GM21786 (cell line): Measurements from ENCODE around the gene FUT1.
"Not testable (repeated sequence)": the region's sequence is repeated elsewhere in the genome, so short reads cannot be mapped to it uniquely, and the experiment has no call there.

Experiments used
- ATAC-seq: cut with Tn5 transposase; IDR thresholded peaks from one replicate; pipeline ENCODE4 v1.9.1; 2021; ENCODE audit not compliant: unreplicated experiment

The FUT1 gene

DNA sequence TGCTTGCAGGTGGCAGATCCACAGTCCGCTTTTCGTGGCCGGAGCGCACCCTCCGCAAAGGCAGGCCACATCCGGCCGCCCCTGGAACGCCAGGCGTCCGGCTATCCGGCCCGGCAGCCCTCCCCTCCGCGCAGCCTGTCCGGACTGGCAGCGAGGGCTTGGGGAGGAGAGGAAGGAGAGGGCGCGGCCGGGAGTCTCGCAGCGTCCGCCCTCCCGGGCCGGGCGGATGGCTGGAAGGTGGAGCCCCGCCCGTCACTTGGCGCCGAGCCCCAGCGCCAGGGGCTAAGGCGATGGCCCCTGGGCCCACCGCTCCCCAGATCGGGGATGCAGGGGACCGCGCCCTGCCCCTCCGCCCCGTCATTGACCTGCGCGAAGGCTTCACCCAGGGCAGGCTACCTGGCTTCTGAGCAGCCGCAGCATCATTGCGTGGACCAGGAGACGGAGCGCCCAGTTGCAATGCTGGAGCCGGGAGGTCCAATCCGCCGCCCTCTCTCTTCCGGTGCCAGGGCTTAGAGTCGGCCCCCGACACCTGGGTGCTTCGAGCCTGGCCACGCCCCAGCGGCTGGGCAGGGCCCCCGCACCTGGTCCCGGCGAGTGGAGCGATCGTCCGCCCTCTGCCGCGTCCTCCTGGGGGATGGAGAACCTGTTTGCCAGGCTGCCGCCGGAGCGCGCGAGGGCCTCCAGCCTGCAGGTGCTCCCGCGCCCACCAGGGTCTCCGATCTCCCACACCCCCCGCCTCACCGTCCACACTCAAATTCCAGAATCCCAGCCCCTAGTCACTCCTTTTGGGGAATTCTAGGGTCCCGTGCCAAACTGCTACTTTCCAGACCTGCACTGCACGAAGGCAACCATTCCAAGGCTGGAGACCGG is at the start of gene FUT1:
Gene FUT1 (minus strand): TSS at position 146 of the 870 bp plus-strand sequence. CDS start 1,360 bp downstream, outside the sequence.
- ATAC-seq: no peak

DNA sequence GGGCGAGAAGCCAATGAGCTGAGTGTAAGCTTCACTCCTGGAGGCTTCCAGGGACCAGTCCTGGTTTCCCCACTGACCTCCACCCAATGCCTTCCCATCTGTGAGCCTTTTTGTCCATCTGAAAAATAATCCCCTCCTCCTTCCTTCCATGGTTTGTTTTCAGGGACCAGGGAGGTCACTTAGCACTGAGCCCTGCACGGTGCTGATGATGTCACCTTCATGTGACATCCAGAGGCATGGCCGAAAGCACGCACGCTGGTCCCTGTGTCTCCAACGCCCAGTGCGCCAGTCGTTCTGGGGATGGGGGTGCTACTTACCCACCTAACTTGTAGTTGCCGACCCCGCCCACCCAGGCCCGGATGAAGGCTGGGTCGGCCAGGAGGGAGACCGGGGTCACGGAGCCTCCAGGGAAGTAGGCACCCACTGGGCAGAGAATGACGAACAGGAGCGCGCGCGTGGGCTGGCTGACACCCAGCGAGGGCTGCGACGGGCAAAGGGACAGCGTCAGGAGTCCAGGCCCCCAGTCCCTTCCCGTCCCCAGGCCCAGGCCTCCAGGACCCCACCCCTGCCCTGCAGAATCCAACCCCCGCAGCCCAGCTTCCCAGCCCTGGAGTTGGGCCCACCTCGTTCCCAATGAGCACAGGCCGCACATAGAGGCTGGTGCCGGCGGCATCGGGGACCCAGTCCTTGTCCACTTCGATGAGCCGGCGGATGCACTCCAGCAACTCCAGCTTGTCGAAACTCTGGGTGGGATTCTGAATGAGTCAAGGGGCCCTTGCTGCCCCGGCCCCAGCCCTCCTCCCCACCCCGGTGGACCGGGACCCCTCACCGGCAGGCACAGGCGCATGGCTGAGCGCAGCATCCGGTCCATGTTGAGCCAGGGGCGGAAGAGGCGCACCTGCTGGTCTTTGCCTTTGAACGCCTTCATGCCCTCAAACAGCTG is 47.2 kb upstream of the FUT1 start:
- ATAC-seq: no peak

GRCh38 chr19:48798937-48799336 is 46.5 kb upstream of the FUT1 start:
- ATAC-seq: no peak

DNA sequence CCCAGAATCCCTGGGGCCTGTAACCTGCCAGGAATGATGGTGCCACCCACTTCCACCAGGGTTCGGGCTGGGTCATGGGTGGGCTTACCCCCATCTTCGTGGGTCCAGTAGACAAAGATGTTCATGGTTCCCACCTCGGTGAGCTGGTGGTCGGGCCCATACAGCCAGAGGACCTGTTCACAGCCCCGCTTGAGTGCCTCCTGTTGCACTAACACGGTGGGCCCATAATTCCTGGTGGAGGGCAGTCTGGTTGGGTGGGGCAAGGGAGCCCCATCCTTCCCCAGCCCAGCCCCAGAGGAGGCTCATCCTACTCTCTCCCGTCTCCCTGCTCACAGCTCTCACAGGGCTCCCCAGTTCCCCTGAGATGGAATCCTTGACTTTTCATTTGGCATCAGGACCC is 44.7 kb upstream of the FUT1 start:
- ATAC-seq: no peak

DNA sequence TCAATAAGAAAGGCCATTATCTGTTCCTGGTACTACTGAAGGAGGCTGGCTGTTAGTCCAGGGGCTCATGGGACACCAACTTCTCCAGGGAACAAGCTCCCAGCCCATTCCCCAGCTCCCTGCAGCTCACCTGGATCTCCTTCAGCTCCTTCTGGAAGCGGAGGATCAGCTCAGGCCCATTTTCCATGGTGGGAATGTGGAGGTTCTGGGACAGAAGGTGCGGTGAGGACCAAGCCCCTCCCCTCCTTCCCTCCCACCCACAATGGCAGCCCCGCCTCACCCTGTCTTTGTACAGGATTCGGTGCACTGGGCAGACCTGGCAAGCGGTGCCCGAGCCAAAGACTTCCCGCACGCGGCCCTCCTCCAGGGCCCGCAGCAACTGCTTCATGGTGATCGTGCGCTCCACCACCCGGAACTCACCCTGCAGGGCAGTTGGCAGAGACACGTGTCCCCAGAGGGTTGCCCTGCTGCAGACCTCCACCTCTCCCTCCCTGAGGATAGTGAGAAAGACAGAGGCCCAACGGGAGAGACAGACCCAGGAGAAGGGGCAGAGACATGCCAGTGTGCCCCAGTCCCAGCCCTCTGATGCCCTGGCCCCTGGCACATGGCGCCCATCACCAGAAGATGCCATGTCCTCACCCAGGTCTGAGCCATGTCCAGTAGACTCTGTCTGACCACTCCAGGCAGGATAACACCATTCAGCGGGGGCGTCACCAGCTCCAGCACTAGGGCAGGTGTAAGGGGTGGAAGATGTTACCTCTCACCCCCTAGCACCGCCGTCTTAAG is 44.0 kb upstream of the FUT1 start:
- ATAC-seq: no peak

DNA sequence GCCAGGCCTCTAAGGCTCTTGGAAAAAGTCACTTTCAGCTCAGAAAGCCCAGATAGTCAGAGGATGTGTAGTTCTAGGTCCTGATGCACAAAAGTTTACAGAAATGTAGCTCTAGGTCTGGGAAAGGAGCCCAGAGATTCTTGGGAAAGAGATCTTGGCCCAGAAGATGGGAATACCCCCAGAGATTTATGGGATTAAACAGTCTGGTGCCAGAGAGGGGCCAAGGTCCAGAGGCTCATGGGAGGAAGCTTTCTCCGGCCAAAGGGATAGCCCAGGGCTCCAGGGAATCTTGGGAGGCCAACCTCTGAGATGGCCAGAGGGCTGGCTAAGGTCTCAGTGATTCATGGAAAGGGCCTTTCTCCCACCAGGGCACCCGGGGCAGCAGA is 43.2 kb upstream of the FUT1 start:
- no peak for ATAC-seq

DNA sequence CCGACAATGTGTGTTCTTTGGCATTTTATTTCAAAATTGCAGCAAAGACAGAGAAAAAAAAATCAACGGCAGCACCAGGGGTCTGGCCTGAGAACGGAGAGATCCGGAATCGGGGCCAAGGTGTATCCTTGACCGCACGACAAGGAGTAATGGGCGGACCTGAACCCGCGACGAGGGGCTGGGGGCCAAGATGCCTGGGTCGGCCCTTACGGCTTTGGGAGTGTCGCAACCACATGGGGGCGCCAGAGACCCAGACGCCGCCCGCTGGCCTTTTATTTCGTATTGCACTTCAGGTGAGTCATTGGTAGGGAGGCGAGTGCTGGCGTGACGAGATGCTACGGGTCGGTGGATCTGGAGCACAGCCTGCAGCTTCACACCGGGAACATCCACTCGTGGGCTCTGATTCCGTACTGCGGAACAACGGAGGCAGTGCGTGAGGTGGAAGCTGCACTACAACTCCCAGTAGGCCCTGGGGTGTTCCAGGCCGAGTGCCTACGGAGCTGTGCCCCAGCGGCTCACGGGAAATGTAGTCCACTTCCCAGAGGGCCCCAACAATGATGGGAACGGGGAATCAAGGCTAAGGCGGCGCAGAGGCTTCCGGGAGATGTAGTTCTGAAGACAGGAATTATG is 42.7 kb upstream of the FUT1 start:
- ATAC-seq: peak; percentile 81

- ATAC-seq: no peak
These were observed 41.9 kb upstream of the FUT1 start for GRCh38 chr19:48794291-48794690.

GRCh38 chr19:48793271-48793670 is 40.8 kb upstream of the FUT1 start:
- no peak for ATAC-seq

- not testable (repeated sequence) for ATAC-seq
These were observed 34.9 kb upstream of the FUT1 start for GRCh38 chr19:48787331-48787730.

DNA sequence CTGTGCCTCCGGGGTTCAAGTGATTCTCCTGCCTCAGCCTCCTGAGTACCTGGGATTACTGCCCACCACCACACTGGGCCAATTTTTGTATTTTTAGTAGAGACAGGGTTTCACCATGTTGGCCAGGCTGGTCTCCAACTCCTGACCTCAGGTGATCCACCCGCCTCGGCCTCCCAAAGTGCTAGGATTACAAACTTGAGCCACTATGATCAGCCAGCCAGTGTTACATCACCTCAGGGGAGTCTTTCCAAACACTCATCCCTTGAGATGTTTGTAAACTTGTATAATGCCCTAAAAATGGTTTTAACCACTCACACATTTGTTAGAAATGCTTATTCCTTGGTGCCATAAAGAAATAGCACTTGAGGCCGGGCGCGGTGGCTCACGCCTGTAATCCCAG is 34.0 kb upstream of the FUT1 start:
- not testable (repeated sequence) for ATAC-seq

GRCh38 chr19:48784527-48784926 is 32.1 kb upstream of the FUT1 start:
- ATAC-seq: no peak

DNA sequence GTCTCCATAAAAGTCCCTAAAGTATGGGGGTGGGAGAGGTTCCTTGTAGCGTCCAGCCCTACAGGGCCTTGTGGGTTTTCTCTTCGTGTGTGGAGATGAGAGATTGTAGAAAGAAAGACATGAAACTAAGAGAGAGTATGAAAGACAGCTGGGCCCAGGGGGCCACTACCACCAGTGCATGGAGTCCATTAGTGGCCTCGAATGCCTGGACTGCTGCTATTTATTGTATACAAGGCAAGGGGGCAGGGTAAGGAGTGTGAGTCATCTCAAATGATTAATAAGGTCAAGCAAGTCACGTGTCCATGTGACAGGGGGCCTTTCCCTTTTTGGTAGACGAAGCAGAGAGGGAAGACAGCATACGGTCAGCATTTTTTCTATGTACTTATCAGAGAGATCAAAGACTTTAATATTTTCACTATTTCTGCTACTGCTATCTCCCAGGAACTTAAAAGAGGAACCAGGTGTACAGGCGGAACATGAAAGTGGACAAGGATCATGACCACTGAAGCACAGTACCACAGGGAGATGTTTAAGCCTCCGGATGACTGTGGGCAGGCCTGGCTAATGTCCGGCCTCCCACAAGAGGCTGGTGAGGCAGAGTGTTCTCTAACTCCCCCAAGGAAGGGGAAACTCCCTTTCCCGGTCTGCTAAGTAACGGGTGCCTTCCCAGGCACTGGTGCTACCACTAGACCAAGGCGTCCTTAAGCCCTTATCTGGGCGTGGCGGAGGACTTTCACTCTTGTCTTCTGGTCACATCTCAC is 28.4 kb upstream of the FUT1 start:
- no peak for ATAC-seq

GRCh38 chr19:48779636-48780035 is 27.2 kb upstream of the FUT1 start:
- ATAC-seq: no peak

GRCh38 chr19:48777720-48778119 is 25.3 kb upstream of the FUT1 start:
- ATAC-seq: no peak

- ATAC-seq: no peak
These were observed 24.7 kb upstream of the FUT1 start for GRCh38 chr19:48777139-48777538.

DNA sequence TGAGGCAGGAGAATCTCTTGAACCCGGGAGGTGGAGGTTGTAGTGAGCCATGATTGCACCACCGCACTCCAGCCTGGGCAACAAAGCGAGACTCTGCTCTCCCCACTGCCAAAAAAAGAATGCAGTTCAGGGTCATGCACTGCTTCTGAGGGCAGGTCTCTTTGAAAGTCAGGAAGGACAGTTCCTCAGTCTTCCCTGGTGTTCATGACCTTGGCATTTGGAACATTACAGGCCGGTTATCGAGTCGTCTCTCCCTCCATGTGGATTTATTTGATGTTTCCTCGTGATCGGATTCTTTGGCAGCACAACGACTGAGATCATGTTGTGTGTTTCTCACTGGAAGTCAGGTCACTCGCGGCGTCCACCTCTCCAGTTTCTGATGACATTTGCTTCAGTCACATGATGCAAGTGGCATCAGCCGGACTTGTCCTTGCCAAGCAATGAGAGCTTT is 20.1 kb upstream of the FUT1 start:
- ATAC-seq: no peak

GRCh38 chr19:48770734-48771472 is 18.5 kb upstream of the FUT1 start:
- no peak for ATAC-seq

- no peak for ATAC-seq
These were observed 17.8 kb upstream of the FUT1 start for GRCh38 chr19:48770266-48770665.
